Brain microvascular endothelial cell (primary cell): Measurements from ENCODE around the gene EPHA3.

ENCODE experiments used
- DNase-seq: peaks from one replicate; pipeline ENCODE4 v3.0.0-alpha.2; 2020
- H3K27ac ChIP-seq: fragments of 250-450 bp; sonication (Bioruptor Pico); 2 replicates; pipeline ENCODE4 v1.5.1; 2020; ENCODE audit warnings: mild to moderate bottlenecking, moderate library complexity
- H3K27me3 ChIP-seq: fragments of 250-450 bp; sonication (Bioruptor Pico); replicated peaks from 2 replicates; pipeline ENCODE4 v1.5.1; 2020; ENCODE audit warnings: mild to moderate bottlenecking
- H3K36me3 ChIP-seq: fragments of 250-450 bp; sonication (Bioruptor Pico); replicated peaks from 2 replicates; pipeline ENCODE4 v1.5.1; 2020; ENCODE audit warnings: mild to moderate bottlenecking
- H3K4me3 ChIP-seq: 2 replicates; pipeline ENCODE4 v1.5.1; 2011; ENCODE audit warnings: low read depth, mild to moderate bottlenecking, control low read depth, low read length, moderate library complexity
- CTCF ChIP-seq: IDR thresholded peaks from 2 replicates; pipeline ENCODE4 v1.5.1; 2011; ENCODE audit warnings: low read depth, mild to moderate bottlenecking, moderate library complexity, low read length, control low read depth, inconsistent platforms; ENCODE audit errors: missing control alignments
- in situ Hi-C: cut with HindIII; loops from 2 replicates; pipeline ENCODE4 v1.10.0; 2017; ENCODE audit warnings: low sequenced_read_pairs, low pct_ligation_motif_present

EPHA3 gene

GRCh38 chr3:89179355-89180001 lies 72.1 kb downstream of the EPHA3 start:
- Histone ChIP-seq H3K4me3 (no peak overlapping the region), H3K36me3 (no peaks in the 10 kb centered on the region), H3K27ac (peak overlapping the region; percentile 12), H3K27me3 (no peaks in the 10 kb centered on the region)
- in situ Hi-C loops: no loop called here
- TF ChIP-seq CTCF: no peak
- peak; percentile 74 for DNase-seq

- peak overlapping the region; percentile 13 for H3K27ac ChIP-seq
- no peak overlapping the region for H3K4me3 ChIP-seq
- peak; percentile 20 for DNase-seq
- no peaks in the 10 kb centered on the region for H3K36me3 ChIP-seq
- H3K27me3 ChIP-seq: no peaks in the 10 kb centered on the region
- no peak for TF ChIP-seq CTCF
- in situ Hi-C loops: no loop called here
Measured at GRCh38 chr3:89180334-89180733, 72.9 kb downstream of the EPHA3 start.

GRCh38 chr3:89182056-89182455 lies 74.6 kb downstream of the EPHA3 start:
- no peak for DNase-seq
- in situ Hi-C loops: no loop called here
- Histone ChIP-seq H3K36me3 (no peaks in the 10 kb centered on the region), H3K4me3 (no peak overlapping the region), H3K27ac (no peak overlapping the region), H3K27me3 (no peaks in the 10 kb centered on the region)
- TF ChIP-seq CTCF: no peak

GRCh38 chr3:89184151-89184995 lies 77.0 kb downstream of the EPHA3 start:
- H3K4me3 ChIP-seq: no peak overlapping the region
- H3K36me3 ChIP-seq: no peaks in the 10 kb centered on the region
- no peaks in the 10 kb centered on the region for H3K27me3 ChIP-seq
- no peak for DNase-seq
- in situ Hi-C loops: no loop called here
- no peak overlapping the region for H3K27ac ChIP-seq
- no peak for TF ChIP-seq CTCF

- no peak overlapping the region for H3K4me3 ChIP-seq
- DNase-seq: no peak
- in situ Hi-C loops: no loop called here
- H3K36me3 ChIP-seq: no peaks in the 10 kb centered on the region
- no peak overlapping the region for H3K27ac ChIP-seq
- no peaks in the 10 kb centered on the region for H3K27me3 ChIP-seq
- no peak for TF ChIP-seq CTCF
Measured at GRCh38 chr3:89186456-89186855, 79.0 kb downstream of the EPHA3 start.

GRCh38 chr3:89198591-89198990 lies 91.2 kb downstream of the EPHA3 start:
- no peak for DNase-seq
- Histone ChIP-seq H3K36me3 (no peaks in the 10 kb centered on the region), H3K4me3 (no peak overlapping the region), H3K27me3 (no peaks in the 10 kb centered on the region), H3K27ac (no peak overlapping the region)
- TF ChIP-seq CTCF: no peak
- in situ Hi-C loops: no loop called here
